MM.1S (cell line): ENCODE data around the gene PSMC5.

Source experiments
- DNase-seq: peaks from one replicate; pipeline ENCODE4 v3.0.0-alpha.2; 2015
- H2AFZ ChIP-seq: fragments of 300-600 bp; sonication (generic); 2 replicates; pipeline ENCODE4 v1.6.0; 2016; ENCODE audit warnings: antibody characterized with exemption, low read length
- H3F3A ChIP-seq: fragments of 300-600 bp; sonication (generic); 2 replicates; pipeline ENCODE4 v1.6.1; 2016; ENCODE audit warnings: mild to moderate bottlenecking, antibody characterized with exemption, low read length, moderate library complexity, mixed read lengths; ENCODE audit not compliant: insufficient read depth
- H3K27ac ChIP-seq: fragments of 300-600 bp; sonication (generic); 2 replicates; pipeline ENCODE4 v1.5.1; 2016; ENCODE audit warnings: mild to moderate bottlenecking, low read length
- H3K27me3 ChIP-seq: fragments of 300-600 bp; sonication (generic); replicated peaks from 2 replicates; pipeline ENCODE4 v1.6.0; 2016; ENCODE audit warnings: low read length; ENCODE audit not compliant: insufficient read depth
- H3K36me3 ChIP-seq: fragments of 300-600 bp; sonication (generic); replicated peaks from 2 replicates; pipeline ENCODE4 v1.6.1; 2016; ENCODE audit warnings: mild to moderate bottlenecking, low read length, mixed read lengths; ENCODE audit not compliant: insufficient read depth
- H3K4me1 ChIP-seq: fragments of 300-600 bp; sonication (generic); 2 replicates; pipeline ENCODE4 v1.6.1; 2016; ENCODE audit warnings: low read length, mixed read lengths
- H3K4me2 ChIP-seq: fragments of 300-600 bp; sonication (generic); 2 replicates; pipeline ENCODE4 v1.6.0; 2016; ENCODE audit warnings: low read depth, low read length
- H3K4me3 ChIP-seq: fragments of 300-600 bp; sonication (generic); 2 replicates; pipeline ENCODE4 v1.5.1; 2016; ENCODE audit warnings: low read length, mixed read lengths
- H3K79me2 ChIP-seq: fragments of 300-600 bp; sonication (generic); 2 replicates; pipeline ENCODE4 v1.6.1; 2016; ENCODE audit warnings: mixed run types, low read length, mixed read lengths
- H3K9ac ChIP-seq: fragments of 300-600 bp; sonication (generic); 2 replicates; pipeline ENCODE4 v1.6.1; 2016; ENCODE audit warnings: low read length, mixed read lengths
- H3K9me2 ChIP-seq: fragments of 300-600 bp; sonication (generic); replicated peaks from 2 replicates; pipeline ENCODE4 v1.6.1; 2016; ENCODE audit warnings: mild to moderate bottlenecking, low read length, mixed read lengths; ENCODE audit not compliant: insufficient read depth
- H3K9me3 ChIP-seq: fragments of 300-600 bp; sonication (generic); replicated peaks from 2 replicates; pipeline ENCODE4 v1.6.1; 2016; ENCODE audit warnings: mild to moderate bottlenecking, low read length, mixed read lengths; ENCODE audit not compliant: insufficient read depth
- H4K20me1 ChIP-seq: fragments of 300-600 bp; sonication (generic); 2 replicates; pipeline ENCODE4 v1.6.1; 2016; ENCODE audit warnings: mild to moderate bottlenecking, low read length, moderate library complexity, mixed read lengths; ENCODE audit not compliant: insufficient read depth
- EZH2 ChIP-seq: fragments of 300-600 bp; sonication (generic); optimal IDR thresholded peaks from 2 replicates; pipeline ENCODE3; 2017; ENCODE audit warnings: low read depth, mild to moderate bottlenecking, antibody characterized with exemption, low read length, mixed read lengths
- EZH2phosphoT487 ChIP-seq: fragments of 300-600 bp; sonication (generic); IDR thresholded peaks from 2 replicates; pipeline ENCODE4 v1.6.1; 2018; ENCODE audit warnings: antibody characterized with exemption, low read length
- TF ChIP-seq, protein P1 (sequence below): fragments of 300-600 bp; sonication (generic); IDR thresholded peaks from 2 replicates; pipeline ENCODE4 v1.5.1; 2016; ENCODE audit warnings: antibody characterized with exemption, low read length, mixed read lengths

PSMC5 gene

DNA sequence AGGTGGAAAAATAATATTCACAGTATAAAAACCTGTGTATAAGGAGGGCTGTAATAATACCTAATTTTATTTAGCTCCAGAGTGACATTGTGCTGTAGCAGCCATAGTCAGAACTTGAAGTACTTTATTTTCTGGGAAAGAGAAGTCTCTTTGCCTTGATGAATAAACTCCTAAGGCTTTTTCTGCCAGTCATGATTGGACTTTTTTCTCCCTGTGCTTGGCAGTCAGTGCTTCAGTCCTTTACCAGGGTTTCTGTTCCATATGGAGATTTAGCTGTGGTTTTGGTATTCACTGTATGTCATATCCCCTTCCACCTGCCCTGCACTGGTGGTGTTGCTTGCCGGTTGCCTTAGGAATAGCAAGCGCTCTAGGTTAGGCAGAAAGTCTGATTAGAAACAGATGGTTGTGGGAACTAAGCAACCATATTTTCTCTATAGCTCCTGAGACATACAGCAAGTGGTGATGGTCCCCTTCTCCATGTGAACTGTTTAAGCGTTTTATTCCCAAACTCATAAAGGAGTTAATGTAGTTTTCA lies 28.6 kb upstream of the PSMC5 start:
- Histone ChIP-seq H3F3A (no peaks in the 10 kb centered on the region), H3K36me3 (peaks cover 30% of the 10 kb centered on the region), H3K27ac (no peak overlapping the region), H3K4me2 (no peak overlapping the region), H4K20me1 (no peaks in the 10 kb centered on the region), H3K27me3 (no peaks in the 10 kb centered on the region), H3K4me1 (no peaks in the 10 kb centered on the region), H3K4me3 (no peak overlapping the region), H3K9me3 (no peaks in the 10 kb centered on the region), H2AFZ (no peak overlapping the region), H3K9me2 (no peaks in the 10 kb centered on the region), H3K79me2 (peaks cover 72% of the 10 kb centered on the region), H3K9ac (no peak overlapping the region)
- DNase-seq: no peak
- no peak for TF ChIP-seq EZH2phosphoT487
- TF ChIP-seq, protein P1, sequence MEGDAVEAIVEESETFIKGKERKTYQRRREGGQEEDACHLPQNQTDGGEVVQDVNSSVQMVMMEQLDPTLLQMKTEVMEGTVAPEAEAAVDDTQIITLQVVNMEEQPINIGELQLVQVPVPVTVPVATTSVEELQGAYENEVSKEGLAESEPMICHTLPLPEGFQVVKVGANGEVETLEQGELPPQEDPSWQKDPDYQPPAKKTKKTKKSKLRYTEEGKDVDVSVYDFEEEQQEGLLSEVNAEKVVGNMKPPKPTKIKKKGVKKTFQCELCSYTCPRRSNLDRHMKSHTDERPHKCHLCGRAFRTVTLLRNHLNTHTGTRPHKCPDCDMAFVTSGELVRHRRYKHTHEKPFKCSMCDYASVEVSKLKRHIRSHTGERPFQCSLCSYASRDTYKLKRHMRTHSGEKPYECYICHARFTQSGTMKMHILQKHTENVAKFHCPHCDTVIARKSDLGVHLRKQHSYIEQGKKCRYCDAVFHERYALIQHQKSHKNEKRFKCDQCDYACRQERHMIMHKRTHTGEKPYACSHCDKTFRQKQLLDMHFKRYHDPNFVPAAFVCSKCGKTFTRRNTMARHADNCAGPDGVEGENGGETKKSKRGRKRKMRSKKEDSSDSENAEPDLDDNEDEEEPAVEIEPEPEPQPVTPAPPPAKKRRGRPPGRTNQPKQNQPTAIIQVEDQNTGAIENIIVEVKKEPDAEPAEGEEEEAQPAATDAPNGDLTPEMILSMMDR: no peak
- no peak for TF ChIP-seq EZH2

DNA sequence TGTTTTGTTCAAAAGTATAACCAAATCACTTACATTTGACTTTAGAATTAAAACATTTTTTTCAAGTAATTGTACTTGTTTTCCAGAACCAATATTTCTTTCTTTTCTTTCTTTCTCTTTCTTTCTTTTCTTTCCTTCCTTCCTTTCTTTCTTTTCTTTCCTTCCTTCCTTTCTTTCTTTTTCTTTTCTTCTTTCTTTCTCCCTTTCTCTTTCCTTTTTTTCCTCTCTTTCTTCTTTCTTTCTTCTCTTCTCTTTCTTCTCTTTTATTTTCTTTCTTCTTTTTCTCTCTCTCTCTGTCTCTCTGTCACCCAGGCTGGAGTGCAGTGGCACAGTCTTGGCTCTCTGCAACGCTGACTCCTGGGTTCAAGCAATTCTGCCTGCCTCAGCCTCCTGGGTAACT lies 26.4 kb upstream of the PSMC5 start:
- Histone ChIP-seq H3K9me2 (no peaks in the 10 kb centered on the region), H3K4me3 (no peak overlapping the region), H3K4me1 (no peaks in the 10 kb centered on the region), H3K9me3 (no peaks in the 10 kb centered on the region), H4K20me1 (no peaks in the 10 kb centered on the region), H3K27ac (no peak overlapping the region), H3F3A (no peaks in the 10 kb centered on the region), H2AFZ (no peak overlapping the region), H3K27me3 (no peaks in the 10 kb centered on the region), H3K4me2 (no peak overlapping the region), H3K36me3 (peaks cover 29% of the 10 kb centered on the region), H3K79me2 (peaks cover 54% of the 10 kb centered on the region), H3K9ac (no peak overlapping the region)
- DNase-seq: no peak
- no peak for TF ChIP-seq EZH2phosphoT487
- TF ChIP-seq EZH2: no peak
- TF ChIP-seq, protein P1: no peak

DNA sequence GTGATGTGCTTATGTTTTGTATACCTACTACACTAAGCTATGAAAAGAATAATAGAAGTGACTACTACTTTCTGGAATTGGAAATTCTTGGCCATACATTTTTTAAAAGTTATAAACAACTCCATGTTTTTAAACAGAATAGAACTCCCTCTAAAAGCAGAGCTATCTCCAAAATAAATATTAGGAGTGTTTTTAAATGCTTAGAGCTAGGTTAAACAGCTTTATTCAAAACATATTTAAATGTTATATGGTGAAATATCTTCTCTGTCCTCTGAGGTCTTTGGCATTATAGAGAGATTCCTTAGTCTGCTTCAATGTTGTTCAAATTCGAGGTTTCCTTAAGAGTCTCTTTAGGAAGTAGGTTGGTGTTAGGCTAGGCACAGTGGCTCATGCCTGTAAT lies 22.9 kb upstream of the PSMC5 start:
- Histone ChIP-seq H3K27ac (no peak overlapping the region), H3K36me3 (peaks cover 36% of the 10 kb centered on the region), H3K9ac (no peak overlapping the region), H3K9me3 (no peaks in the 10 kb centered on the region), H3K4me1 (no peaks in the 10 kb centered on the region), H4K20me1 (no peaks in the 10 kb centered on the region), H3K4me3 (no peak overlapping the region), H3K79me2 (peaks cover 24% of the 10 kb centered on the region), H3K27me3 (no peaks in the 10 kb centered on the region), H2AFZ (no peak overlapping the region), H3K9me2 (no peaks in the 10 kb centered on the region), H3K4me2 (no peak overlapping the region), H3F3A (no peaks in the 10 kb centered on the region)
- no peak for DNase-seq
- TF ChIP-seq EZH2phosphoT487 (no peak), EZH2 (no peak)
- TF ChIP-seq, protein P1: no peak
